HepG2 (cell line): ENCODE measurements around the gene ABT1. TPM values are rescaled to one million over a fixed set of nuclear protein-coding genes. Genes with fewer than 3 reads are reported as not detected.

Experiments
- CREBL2 ChIP-seq: sonication (generic); formaldehyde crosslinking; IDR thresholded peaks from 2 replicates; pipeline ENCODE4 v1.8.1; 2023; ENCODE audit warnings: missing genetic modification reagents, mild to moderate bottlenecking, borderline replicate concordance
- FOXK1 ChIP-seq: sonication (generic); formaldehyde crosslinking; IDR thresholded peaks from 2 replicates; pipeline ENCODE4 v1.4.0; 2020; ENCODE audit warnings: low read depth, missing genetic modification reagents, borderline replicate concordance
- FOXM1 ChIP-seq: sonication (generic); formaldehyde crosslinking; IDR thresholded peaks from 2 replicates; pipeline ENCODE4 v1.5.0; 2020; ENCODE audit warnings: missing genetic modification reagents
- GPBP1L1 ChIP-seq: sonication (generic); formaldehyde crosslinking; IDR thresholded peaks from 2 replicates; pipeline ENCODE4 v1.5.0; 2020; ENCODE audit warnings: mild to moderate bottlenecking, missing genetic modification reagents
- HNRNPK ChIP-seq: fragments of 200-400 bp; formaldehyde crosslinking; IDR thresholded peaks from 2 replicates; pipeline ENCODE4 v1.6.1; 2018; ENCODE audit warnings: low read length, low read depth, moderate library complexity, mild to moderate bottlenecking; ENCODE audit not compliant: poor library complexity, severe bottlenecking
- LCORL ChIP-seq, 2 experiments: fragments of 450-650 bp in 1 of 2; sonication (generic) in 1 of 2; formaldehyde crosslinking in 1 of 2; IDR thresholded peaks; 2 replicates each; pipeline versions ENCODE4 v1.5.0 to v1.6.1; 2017 to 2020; ENCODE audit warnings: antibody characterized with exemption in 1 of 2, missing genetic modification reagents in 1 of 2
- PRDM4 ChIP-seq: sonication (generic); formaldehyde crosslinking; IDR thresholded peaks from 2 replicates; pipeline ENCODE4 v1.9.0; 2021; ENCODE audit warnings: missing genetic modification reagents, borderline replicate concordance
- SP5 ChIP-seq: IDR thresholded peaks from 2 replicates; pipeline ENCODE4 v1.6.1; 2016; ENCODE audit warnings: low read depth, borderline replicate concordance
- ZBTB21 ChIP-seq: sonication (generic); formaldehyde crosslinking; IDR thresholded peaks from 2 replicates; pipeline ENCODE4 v1.4.0; 2020; ENCODE audit warnings: missing genetic modification reagents
- ZBTB26 ChIP-seq: IDR thresholded peaks from 2 replicates; pipeline ENCODE4 v1.6.1; 2016; ENCODE audit warnings: missing compliant biosample characterization, missing genetic modification reagents, borderline replicate concordance
- ZFP82 ChIP-seq: sonication (generic); formaldehyde crosslinking; IDR thresholded peaks from 2 replicates; pipeline ENCODE4 v1.5.1; 2020; ENCODE audit warnings: mild to moderate bottlenecking, missing genetic modification reagents, borderline replicate concordance
- ZMAT3 ChIP-seq: sonication (generic); formaldehyde crosslinking; conservative IDR thresholded peaks from 2 replicates; pipeline ENCODE4 v1.7.0; 2021; ENCODE audit warnings: missing genetic modification reagents
- ZNF484 ChIP-seq: sonication (generic); formaldehyde crosslinking; IDR thresholded peaks from 2 replicates; pipeline ENCODE4 v1.5.1; 2020; ENCODE audit warnings: mild to moderate bottlenecking, low read depth, missing genetic modification reagents, borderline replicate concordance
- ZNF891 ChIP-seq: sonication (generic); formaldehyde crosslinking; IDR thresholded peaks from 2 replicates; pipeline ENCODE4 v1.5.0; 2020; ENCODE audit warnings: mild to moderate bottlenecking, missing genetic modification reagents
- polyA plus RNA-seq, 8 experiments: library from polyadenylated mRNA; depleted of rRNA in 3 of 8; stranded (reverse) in 7 of 8; unstranded in 1 of 8; fragments of >200 nt; fragmentation: Illumina TruSeq in 4 of 8; extraction: Trizol in 4 of 8; gene quantifications; 2 replicates each; pipeline versions ENCODE4 v1.2.1 to v1.2.3, GENCODE V29; 2011 to 2016; ENCODE audit warnings: low read depth in 4 of 8, missing spikeins in 1 of 8, mixed read lengths in 1 of 8; ENCODE audit not compliant: insufficient read depth in 1 of 8
- total RNA-seq, 5 experiments: library from RNA; depleted of rRNA; stranded (reverse); fragments of >200 nt; fragmentation: Illumina TruSeq; extraction: Trizol; gene quantifications; 2 replicates each; pipeline ENCODE4 v1.2.3, GENCODE V29; 2016; ENCODE audit warnings: low read depth in 1 of 5
- TF ChIP-seq, protein P1 (sequence below): IDR thresholded peaks from 2 replicates; pipeline ENCODE4 v1.6.1; 2016
- TF ChIP-seq, protein P2 (sequence below): IDR thresholded peaks from 2 replicates; pipeline ENCODE4 v1.6.1; 2012; ENCODE audit warnings: low read depth, low read length, improper control_type of control experiment
- TF ChIP-seq, protein P3 (sequence below): sonication (generic); formaldehyde crosslinking; IDR thresholded peaks from 2 replicates; pipeline ENCODE4 v1.5.1; 2020; ENCODE audit warnings: mild to moderate bottlenecking, moderate library complexity, missing genetic modification reagents

The ABT1 gene
- total and polyA plus RNA-seq, 2 of the 13 experiments (the other 11 are each of a cell fraction or from before 2014, with no cell fraction given), result 38.4 TPM

GRCh38 chr6:26596579-26597388 is at the start of gene ABT1 (continued):
- TF ChIP-seq, protein P1, sequence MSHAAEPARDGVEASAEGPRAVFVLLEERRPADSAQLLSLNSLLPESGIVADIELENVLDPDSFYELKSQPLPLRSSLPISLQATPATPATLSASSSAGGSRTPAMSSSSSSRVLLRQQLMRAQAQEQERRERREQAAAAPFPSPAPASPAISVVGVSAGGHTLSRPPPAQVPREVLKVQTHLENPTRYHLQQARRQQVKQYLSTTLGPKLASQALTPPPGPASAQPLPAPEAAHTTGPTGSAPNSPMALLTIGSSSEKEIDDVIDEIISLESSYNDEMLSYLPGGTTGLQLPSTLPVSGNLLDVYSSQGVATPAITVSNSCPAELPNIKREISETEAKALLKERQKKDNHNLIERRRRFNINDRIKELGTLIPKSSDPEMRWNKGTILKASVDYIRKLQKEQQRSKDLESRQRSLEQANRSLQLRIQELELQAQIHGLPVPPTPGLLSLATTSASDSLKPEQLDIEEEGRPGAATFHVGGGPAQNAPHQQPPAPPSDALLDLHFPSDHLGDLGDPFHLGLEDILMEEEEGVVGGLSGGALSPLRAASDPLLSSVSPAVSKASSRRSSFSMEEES (CRISPR knock-in tag), result peak; percentile 73
- TF ChIP-seq ZMAT3 (CRISPR knock-in tag) (peak; percentile 52; the same call in 1 of the 2 replicates), FOXK1 (peak; percentile 100), ZNF891 (peak; percentile 99), ZBTB21 (peak; percentile 73), ZFP82 (CRISPR knock-in tag) (peak; percentile 97; the same call in 1 of the 2 replicates), PRDM4 (peak; percentile 55; the same call in 1 of the 2 replicates), ZNF484 (CRISPR knock-in tag) (no peak), FOXM1 (no peak), CREBL2 (CRISPR knock-in tag) (no peak), GPBP1L1 (CRISPR knock-in tag) (no peak), SP5 (CRISPR knock-in tag) (peak; percentile 89), HNRNPK (no peak), LCORL (IDR thresholded peaks at IDR 0.05) (no peak), LCORL (CRISPR knock-in tag; IDR thresholded peaks at IDR 0.05) (peak; percentile 92), ZBTB26 (CRISPR knock-in tag) (peak; percentile 85)
- TF ChIP-seq, protein P2, sequence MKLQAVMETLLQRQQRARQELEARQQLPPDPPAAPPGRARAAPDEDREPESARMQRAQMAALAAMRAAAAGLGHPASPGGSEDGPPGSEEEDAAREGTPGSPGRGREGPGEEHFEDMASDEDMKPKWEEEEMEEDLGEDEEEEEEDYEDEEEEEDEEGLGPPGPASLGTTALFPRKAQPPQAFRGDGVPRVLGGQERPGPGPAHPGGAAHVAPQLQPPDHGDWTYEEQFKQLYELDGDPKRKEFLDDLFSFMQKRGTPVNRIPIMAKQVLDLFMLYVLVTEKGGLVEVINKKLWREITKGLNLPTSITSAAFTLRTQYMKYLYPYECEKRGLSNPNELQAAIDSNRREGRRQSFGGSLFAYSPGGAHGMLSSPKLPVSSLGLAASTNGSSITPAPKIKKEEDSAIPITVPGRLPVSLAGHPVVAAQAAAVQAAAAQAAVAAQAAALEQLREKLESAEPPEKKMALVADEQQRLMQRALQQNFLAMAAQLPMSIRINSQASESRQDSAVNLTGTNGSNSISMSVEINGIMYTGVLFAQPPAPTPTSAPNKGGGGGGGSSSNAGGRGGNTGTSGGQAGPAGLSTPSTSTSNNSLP, result peak; percentile 87
- TF ChIP-seq, protein P3, sequence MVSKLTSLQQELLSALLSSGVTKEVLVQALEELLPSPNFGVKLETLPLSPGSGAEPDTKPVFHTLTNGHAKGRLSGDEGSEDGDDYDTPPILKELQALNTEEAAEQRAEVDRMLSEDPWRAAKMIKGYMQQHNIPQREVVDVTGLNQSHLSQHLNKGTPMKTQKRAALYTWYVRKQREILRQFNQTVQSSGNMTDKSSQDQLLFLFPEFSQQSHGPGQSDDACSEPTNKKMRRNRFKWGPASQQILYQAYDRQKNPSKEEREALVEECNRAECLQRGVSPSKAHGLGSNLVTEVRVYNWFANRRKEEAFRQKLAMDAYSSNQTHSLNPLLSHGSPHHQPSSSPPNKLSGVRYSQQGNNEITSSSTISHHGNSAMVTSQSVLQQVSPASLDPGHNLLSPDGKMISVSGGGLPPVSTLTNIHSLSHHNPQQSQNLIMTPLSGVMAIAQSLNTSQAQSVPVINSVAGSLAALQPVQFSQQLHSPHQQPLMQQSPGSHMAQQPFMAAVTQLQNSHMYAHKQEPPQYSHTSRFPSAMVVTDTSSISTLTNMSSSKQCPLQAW (CRISPR knock-in tag), result peak; percentile 99
